Suprapubic skin (tissue), 4 donors: Measurements from ENCODE around the gene ABLIM3. TPM values are rescaled to one million over a fixed set of nuclear protein-coding genes. Genes with fewer than 3 reads are reported as not detected.

ENCODE experiments used
- DNase-seq, 2 donors: peaks; one replicate each; pipeline ENCODE4 v3.0.0-alpha.2; 2019; ENCODE audit warnings: low spot score in 2 of 2
- H3K27ac ChIP-seq: fragments of 200-600 bp; sonication (generic); one replicate; pipeline ENCODE4 v1.5.1; 2019
- H3K27me3 ChIP-seq: fragments of 200-600 bp; sonication (generic); one replicate; pipeline ENCODE4 v1.5.1; 2019
- H3K36me3 ChIP-seq: fragments of 200-600 bp; sonication (generic); one replicate; pipeline ENCODE4 v1.5.1; 2019
- H3K4me1 ChIP-seq: fragments of 200-600 bp; sonication (generic); one replicate; pipeline ENCODE4 v1.5.1; 2019
- H3K4me3 ChIP-seq: fragments of 200-600 bp; sonication (generic); one replicate; pipeline ENCODE4 v1.5.1; 2019; ENCODE audit warnings: mild to moderate bottlenecking
- H3K9me3 ChIP-seq: fragments of 200-600 bp; sonication (generic); one replicate; pipeline ENCODE4 v1.5.1; 2019
- CTCF ChIP-seq, 2 donors: fragments of 200-600 bp in 1 of 2; fragments of 450-650 bp in 1 of 2; sonication (generic) in 1 of 2; IDR thresholded peaks; one replicate each; pipeline ENCODE4 v1.5.1; 2016 to 2019; ENCODE audit warnings: antibody characterized with exemption in 2 of 2, mild to moderate bottlenecking in 1 of 2, moderate library complexity in 1 of 2
- EP300 ChIP-seq: sonication (generic); formaldehyde crosslinking; IDR thresholded peaks from one replicate; pipeline ENCODE4 v1.6.1; 2017; ENCODE audit warnings: antibody characterized with exemption
- POLR2A ChIP-seq, 2 donors: fragments of 450-650 bp; IDR thresholded peaks; one replicate each; pipeline ENCODE4 v1.6.1; 2017; ENCODE audit warnings: antibody characterized with exemption in 2 of 2, mild to moderate bottlenecking in 2 of 2, moderate library complexity in 2 of 2
- POLR2AphosphoS5 ChIP-seq, 3 donors: sonication (generic); formaldehyde crosslinking; IDR thresholded peaks; one replicate each; pipeline ENCODE4 v1.6.1; 2017; ENCODE audit warnings: antibody characterized with exemption in 3 of 3
- WGBS: methylation state at CpG from one replicate; pipeline ENCODE4 v1.1.5; 2018; 5-methylcytosine and 5-hydroxymethylcytosine counted together
- total RNA-seq, 4 donors: library from RNA; depleted of rRNA; stranded (reverse); fragments of >200 nt; gene quantifications; one replicate each; pipeline ENCODE4 v1.1.0, GENCODE V29; 2016

The ABLIM3 gene
- total RNA-seq, 4 donors from 2014 or later: 4.7 to 22.6 (median 13.4) TPM

- Histone ChIP-seq H3K27me3 (no peaks in the 10 kb centered on the region), H3K9me3 (no peaks in the 10 kb centered on the region), H3K36me3 (no peaks in the 10 kb centered on the region), H3K4me3 (no peak overlapping the region), H3K27ac (peak overlapping the region; percentile 72), H3K4me1 (peaks cover 32% of the 10 kb centered on the region)
- TF ChIP-seq POLR2A (IDR thresholded peaks at IDR 0.05): no peak
- no peak for TF ChIP-seq EP300
- no peak for TF ChIP-seq CTCF (IDR thresholded peaks at IDR 0.05)
- 50% methylated on average over 1 of the region's 1 CpG for WGBS
- DNase-seq: no peak
Observed at GRCh38 chr5:149285153-149285552, 143.9 kb downstream of the ABLIM3 start.

GRCh38 chr5:149288436-149288835, 147.1 kb downstream of the ABLIM3 start:
- Histone ChIP-seq H3K4me1 (peaks cover 26% of the 10 kb centered on the region), H3K9me3 (no peaks in the 10 kb centered on the region), H3K36me3 (no peaks in the 10 kb centered on the region), H3K27me3 (no peaks in the 10 kb centered on the region), H3K27ac (peak overlapping the region; percentile 44), H3K4me3 (no peak overlapping the region)
- DNase-seq: no peak
- TF ChIP-seq POLR2A (IDR thresholded peaks at IDR 0.05) (no peak), POLR2AphosphoS5 (IDR thresholded peaks at IDR 0.05) (peak in 1 of 3 donors; percentile 11), EP300 (no peak)
- 87% methylated on average over 5 of the region's 8 CpGs for WGBS

GRCh38 chr5:149289301-149289700, 148.0 kb downstream of the ABLIM3 start:
- no peak overlapping the region for H3K4me3 ChIP-seq
- no peak for DNase-seq
- WGBS: 50% methylated on average over 6 of the region's 7 CpGs
- H3K27ac ChIP-seq: no peak overlapping the region
- H3K4me1 ChIP-seq: peaks cover 18% of the 10 kb centered on the region
- H3K27me3 ChIP-seq: no peaks in the 10 kb centered on the region
- no peak for TF ChIP-seq POLR2AphosphoS5 (IDR thresholded peaks at IDR 0.05)
- no peak for TF ChIP-seq POLR2A (IDR thresholded peaks at IDR 0.05)
- TF ChIP-seq CTCF (IDR thresholded peaks at IDR 0.05): no peak
- TF ChIP-seq EP300: no peak
- H3K9me3 ChIP-seq: no peaks in the 10 kb centered on the region
- H3K36me3 ChIP-seq: no peaks in the 10 kb centered on the region

- Histone ChIP-seq H3K27ac (no peak overlapping the region), H3K27me3 (no peaks in the 10 kb centered on the region), H3K9me3 (no peaks in the 10 kb centered on the region), H3K36me3 (peaks cover 4% of the 10 kb centered on the region), H3K4me3 (no peak overlapping the region), H3K4me1 (peaks cover 6% of the 10 kb centered on the region)
- WGBS: 61% methylated on average over 9 of the region's 10 CpGs
- no peak for DNase-seq
- TF ChIP-seq POLR2AphosphoS5 (IDR thresholded peaks at IDR 0.05) (no peak), POLR2A (IDR thresholded peaks at IDR 0.05) (no peak), CTCF (IDR thresholded peaks at IDR 0.05) (no peak), EP300 (no peak)
Observed at GRCh38 chr5:149294872-149295829, 153.9 kb downstream of the ABLIM3 start.

GRCh38 chr5:149297340-149298025, 156.2 kb downstream of the ABLIM3 start:
- DNase-seq: no peak
- TF ChIP-seq POLR2AphosphoS5 (IDR thresholded peaks at IDR 0.05) (no peak), EP300 (no peak), POLR2A (IDR thresholded peaks at IDR 0.05) (no peak)
- 81% methylated on average over 5 of the region's 5 CpGs for WGBS
- no peaks in the 10 kb centered on the region for H3K9me3 ChIP-seq
- peaks cover 6% of the 10 kb centered on the region for H3K4me1 ChIP-seq
- no peak overlapping the region for H3K27ac ChIP-seq
- no peak overlapping the region for H3K4me3 ChIP-seq
- no peaks in the 10 kb centered on the region for H3K27me3 ChIP-seq
- peaks cover 11% of the 10 kb centered on the region for H3K36me3 ChIP-seq

- no peak overlapping the region for H3K4me3 ChIP-seq
- no peaks in the 10 kb centered on the region for H3K9me3 ChIP-seq
- H3K36me3 ChIP-seq: peaks cover 15% of the 10 kb centered on the region
- WGBS: 78% methylated on average over 1 of the region's 1 CpG
- peaks cover 6% of the 10 kb centered on the region for H3K4me1 ChIP-seq
- H3K27me3 ChIP-seq: no peaks in the 10 kb centered on the region
- DNase-seq: no peak
- TF ChIP-seq POLR2A (IDR thresholded peaks at IDR 0.05): no peak
- no peak for TF ChIP-seq EP300
- no peak for TF ChIP-seq POLR2AphosphoS5 (IDR thresholded peaks at IDR 0.05)
- no peak for TF ChIP-seq CTCF (IDR thresholded peaks at IDR 0.05)
- H3K27ac ChIP-seq: no peak overlapping the region
Observed at GRCh38 chr5:149298163-149298562, 156.9 kb downstream of the ABLIM3 start.
